Fibroblast of mammary gland (primary cell): ENCODE measurements around the gene GLO1.

Source experiments
- DNase-seq: peaks from one replicate; pipeline ENCODE4 v3.0.0-alpha.2; 2010; ENCODE audit warnings: low read depth
- H3K4me3 ChIP-seq: 2 replicates; pipeline ENCODE4 v1.5.1; 2011; ENCODE audit warnings: low read depth, mild to moderate bottlenecking, low read length, moderate library complexity; ENCODE audit not compliant: control insufficient read depth
- TF ChIP-seq, protein P1 (sequence below): conservative IDR thresholded peaks from 2 replicates; pipeline ENCODE4 v1.5.1; 2011; ENCODE audit warnings: low read depth, low read length, inconsistent platforms; ENCODE audit not compliant: control insufficient read depth, insufficient read depth

Gene GLO1

DNA sequence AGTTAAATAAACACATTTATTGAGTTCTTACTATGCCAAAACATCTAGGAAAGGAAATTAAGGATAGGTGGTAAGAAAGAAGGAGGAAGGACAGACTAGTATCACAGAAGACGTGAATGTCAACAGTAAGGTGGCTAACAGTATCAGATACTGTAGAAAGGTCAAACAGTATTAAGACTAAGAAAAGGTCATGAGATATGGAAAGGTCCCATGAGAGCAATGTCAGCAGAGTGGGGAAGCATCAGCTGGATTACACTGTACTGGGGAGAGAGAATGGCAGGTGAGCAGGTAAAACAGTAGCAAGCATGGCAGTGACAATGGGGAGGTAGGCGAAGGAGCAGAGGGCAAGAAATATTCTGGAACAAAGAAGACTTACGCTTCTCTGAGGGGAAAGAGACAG lies 18.0 kb downstream of the GLO1 start:
- no peak overlapping the region for H3K4me3 ChIP-seq
- no peak for DNase-seq
- TF ChIP-seq, protein P1, sequence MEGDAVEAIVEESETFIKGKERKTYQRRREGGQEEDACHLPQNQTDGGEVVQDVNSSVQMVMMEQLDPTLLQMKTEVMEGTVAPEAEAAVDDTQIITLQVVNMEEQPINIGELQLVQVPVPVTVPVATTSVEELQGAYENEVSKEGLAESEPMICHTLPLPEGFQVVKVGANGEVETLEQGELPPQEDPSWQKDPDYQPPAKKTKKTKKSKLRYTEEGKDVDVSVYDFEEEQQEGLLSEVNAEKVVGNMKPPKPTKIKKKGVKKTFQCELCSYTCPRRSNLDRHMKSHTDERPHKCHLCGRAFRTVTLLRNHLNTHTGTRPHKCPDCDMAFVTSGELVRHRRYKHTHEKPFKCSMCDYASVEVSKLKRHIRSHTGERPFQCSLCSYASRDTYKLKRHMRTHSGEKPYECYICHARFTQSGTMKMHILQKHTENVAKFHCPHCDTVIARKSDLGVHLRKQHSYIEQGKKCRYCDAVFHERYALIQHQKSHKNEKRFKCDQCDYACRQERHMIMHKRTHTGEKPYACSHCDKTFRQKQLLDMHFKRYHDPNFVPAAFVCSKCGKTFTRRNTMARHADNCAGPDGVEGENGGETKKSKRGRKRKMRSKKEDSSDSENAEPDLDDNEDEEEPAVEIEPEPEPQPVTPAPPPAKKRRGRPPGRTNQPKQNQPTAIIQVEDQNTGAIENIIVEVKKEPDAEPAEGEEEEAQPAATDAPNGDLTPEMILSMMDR: no peak

- TF ChIP-seq, protein P1: no peak
- H3K4me3 ChIP-seq: no peak overlapping the region
- no peak for DNase-seq
These were observed 18.7 kb downstream of the GLO1 start for GRCh38 chr6:38684237-38684636.

- no peak overlapping the region for H3K4me3 ChIP-seq
- no peak for DNase-seq
- TF ChIP-seq, protein P1: no peak
These were observed 21.1 kb downstream of the GLO1 start for GRCh38 chr6:38681850-38682249.

- TF ChIP-seq, protein P1: no peak
- no peak for DNase-seq
- no peak overlapping the region for H3K4me3 ChIP-seq
These were observed 23.3 kb downstream of the GLO1 start for GRCh38 chr6:38679668-38680067.

DNA sequence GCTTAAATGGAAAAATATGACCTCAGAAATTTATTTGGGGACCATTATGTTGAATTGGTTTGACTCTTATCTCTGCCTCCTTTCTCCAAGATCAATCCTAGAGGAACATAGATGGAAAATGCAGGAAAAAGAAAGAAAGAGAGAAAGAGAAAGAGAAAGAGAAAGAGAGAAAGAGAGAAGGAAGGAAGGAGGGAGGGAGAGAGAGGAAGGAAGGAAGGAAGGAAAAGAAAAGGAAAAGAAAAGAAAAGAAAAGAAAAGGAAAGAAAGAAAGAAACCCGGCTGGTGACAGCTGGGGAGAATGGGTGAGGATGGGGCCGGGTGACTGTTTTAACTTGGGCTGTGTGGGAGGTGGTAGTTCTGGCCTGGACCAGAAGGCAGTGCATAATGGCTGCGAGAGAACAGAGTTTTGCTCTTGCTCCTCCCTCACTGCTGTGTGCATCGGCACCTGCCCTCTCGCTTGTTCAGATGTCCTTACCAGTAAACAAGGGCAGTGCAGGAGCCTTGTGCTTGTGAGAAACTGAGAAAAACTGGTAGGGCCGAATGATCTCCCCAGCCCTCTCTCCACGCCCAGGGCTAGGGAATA lies 24.7 kb downstream of the GLO1 start:
- no peak overlapping the region for H3K4me3 ChIP-seq
- TF ChIP-seq, protein P1: no peak

GRCh38 chr6:38676974-38677544 lies 25.9 kb downstream of the GLO1 start:
- no peak for DNase-seq
- TF ChIP-seq, protein P1: no peak
- no peak overlapping the region for H3K4me3 ChIP-seq

More for the DNA sequence above, 24.7 kb downstream of the GLO1 start:
- DNase-seq: no peak
